PFSK-1 (cell line): ENCODE results near the gene EXO1.

ENCODE experiments used
- FOXP2 ChIP-seq: optimal IDR thresholded peaks from 2 replicates; pipeline ENCODE3; 2011; ENCODE audit warnings: borderline replicate concordance, control low read depth, inconsistent platforms; ENCODE audit not compliant: insufficient read depth; ENCODE audit errors: extremely low read length, extremely low read depth
- POLR2AphosphoS5 ChIP-seq: IDR thresholded peaks from 2 replicates; pipeline ENCODE4 v1.6.1; 2012; ENCODE audit warnings: low read depth, mild to moderate bottlenecking, control low read depth, low read length, moderate library complexity
- REST ChIP-seq, 2 experiments: IDR thresholded peaks; 2 replicates each; pipeline versions ENCODE4 v1.6.1 to v1.8.0; 2011 to 2012; ENCODE audit warnings: low read depth in 2 of 2, low read length in 2 of 2, control low read depth in 1 of 2, inconsistent platforms in 1 of 2, mild to moderate bottlenecking in 1 of 2, moderate library complexity in 1 of 2; ENCODE audit not compliant: insufficient read depth in 1 of 2
- SIN3A ChIP-seq: IDR thresholded peaks from 2 replicates; pipeline ENCODE4 v1.6.1; 2012; ENCODE audit warnings: mild to moderate bottlenecking, low read length, moderate library complexity, borderline replicate concordance; ENCODE audit not compliant: insufficient read depth
- TAF1 ChIP-seq: IDR thresholded peaks from 2 replicates; pipeline ENCODE4 v1.6.1; 2012; ENCODE audit warnings: low read length, control low read depth, borderline replicate concordance; ENCODE audit not compliant: insufficient read depth

GRCh38 chr1:241837901-241838300 is 10.1 kb upstream of the EXO1 start:
- TF ChIP-seq FOXP2: no peak
- TF ChIP-seq TAF1: no peak
- TF ChIP-seq SIN3A: no peak
- TF ChIP-seq POLR2AphosphoS5: no peak
- no peak for TF ChIP-seq REST (IDR thresholded peaks at IDR 0.05; ENCODE audit: insufficient read depth in 1 of 2, low read depth in 2 of 2, low read length in 2 of 2)
